Measurements from ENCODE around the gene RNF133.

The RNF133 gene

GRCh38 chr7:122675011-122675410 is 23.9 kb downstream of the RNF133 start:
- no peak overlapping the region for H3K4me3 ChIP-seq (ENCODE audit: low read depth, low read length, poor library complexity, severe bottlenecking)
- no peaks in the 10 kb centered on the region for H3K4me1 ChIP-seq (ENCODE audit: insufficient read depth, low read length, severe bottlenecking)
- no peak overlapping the region for H3K4me2 ChIP-seq (ENCODE audit: low read length)
- H3K9me2 ChIP-seq (ENCODE audit: low read depth, low read length): no peaks in the 10 kb centered on the region
- no peaks in the 10 kb centered on the region for H4K20me1 ChIP-seq (ENCODE audit: insufficient read depth, low read length)
- TF ChIP-seq EZH2 (IDR thresholded peaks at IDR 0.05; ENCODE audit: borderline replicate concordance, low read length): no peak
- no peak for TF ChIP-seq CTCF (IDR thresholded peaks at IDR 0.05; ENCODE audit: low read length)
- H3F3A ChIP-seq (ENCODE audit: insufficient read depth, low read length): no peaks in the 10 kb centered on the region
- H3K27ac ChIP-seq (ENCODE audit: low read depth, low read length, poor library complexity, severe bottlenecking): no peak overlapping the region
- no peaks in the 10 kb centered on the region for H3K79me2 ChIP-seq (ENCODE audit: insufficient read depth, low read length)
- H3K9ac ChIP-seq (ENCODE audit: low read length): no peak overlapping the region
- no peaks in the 10 kb centered on the region for H3K9me3 ChIP-seq (ENCODE audit: low read length)
- H3K36me3 ChIP-seq (ENCODE audit: insufficient read depth, low read length): no peaks in the 10 kb centered on the region
- no peaks in the 10 kb centered on the region for H3K27me3 ChIP-seq (ENCODE audit: insufficient read depth, low read length)
- no peak overlapping the region for H2AFZ ChIP-seq (ENCODE audit: low read length)

- Histone ChIP-seq H3F3A (ENCODE audit: insufficient read depth, low read length) (no peaks in the 10 kb centered on the region), H3K4me1 (ENCODE audit: insufficient read depth, low read length, severe bottlenecking) (no peaks in the 10 kb centered on the region), H3K36me3 (ENCODE audit: insufficient read depth, low read length) (no peaks in the 10 kb centered on the region), H2AFZ (ENCODE audit: low read length) (no peak overlapping the region), H4K20me1 (ENCODE audit: insufficient read depth, low read length) (no peaks in the 10 kb centered on the region), H3K9me3 (ENCODE audit: low read length) (no peaks in the 10 kb centered on the region), H3K27ac (ENCODE audit: low read depth, low read length, poor library complexity, severe bottlenecking) (no peak overlapping the region), H3K79me2 (ENCODE audit: insufficient read depth, low read length) (no peaks in the 10 kb centered on the region), H3K4me3 (ENCODE audit: low read depth, low read length, poor library complexity, severe bottlenecking) (no peak overlapping the region), H3K9ac (ENCODE audit: low read length) (no peak overlapping the region), H3K27me3 (ENCODE audit: insufficient read depth, low read length) (no peaks in the 10 kb centered on the region), H3K9me2 (ENCODE audit: low read depth, low read length) (no peaks in the 10 kb centered on the region), H3K4me2 (ENCODE audit: low read length) (no peak overlapping the region)
- TF ChIP-seq EZH2 (IDR thresholded peaks at IDR 0.05; ENCODE audit: borderline replicate concordance, low read length) (no peak), CTCF (IDR thresholded peaks at IDR 0.05; ENCODE audit: low read length) (no peak)
Measured at GRCh38 chr7:122674502-122674901, 24.4 kb downstream of the RNF133 start.

DNA sequence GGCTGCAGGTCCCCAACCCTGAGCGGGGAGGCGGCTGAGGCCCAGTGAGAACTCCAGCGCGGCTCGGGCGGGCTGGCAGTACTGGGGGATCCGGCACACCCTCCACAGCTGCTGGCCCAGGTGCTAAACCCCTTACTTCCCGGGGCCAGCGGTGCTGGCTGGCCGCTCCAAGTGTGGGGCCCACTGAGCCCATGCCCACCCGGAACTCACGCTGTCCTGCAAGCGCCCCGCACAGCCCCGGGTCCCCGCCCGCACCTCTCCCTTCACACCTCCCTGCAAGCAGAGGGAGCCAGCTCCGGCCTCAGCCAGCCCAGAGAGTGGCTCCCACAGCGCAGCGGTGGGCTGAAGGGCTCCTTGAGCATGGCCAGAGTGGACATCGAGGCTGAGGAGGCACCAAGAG is 25.0 kb downstream of the RNF133 start:
- no peaks in the 10 kb centered on the region for H3K9me2 ChIP-seq (ENCODE audit: low read depth, low read length)
- H3K4me3 ChIP-seq (ENCODE audit: low read depth, low read length, poor library complexity, severe bottlenecking): no peak overlapping the region
- no peak overlapping the region for H3K4me2 ChIP-seq (ENCODE audit: low read length)
- TF ChIP-seq CTCF (IDR thresholded peaks at IDR 0.05; ENCODE audit: low read length) (no peak), EZH2 (IDR thresholded peaks at IDR 0.05; ENCODE audit: borderline replicate concordance, low read length) (no peak)
- H3K27ac ChIP-seq (ENCODE audit: low read depth, low read length, poor library complexity, severe bottlenecking): no peak overlapping the region
- H4K20me1 ChIP-seq (ENCODE audit: insufficient read depth, low read length): no peaks in the 10 kb centered on the region
- H3K4me1 ChIP-seq (ENCODE audit: insufficient read depth, low read length, severe bottlenecking): no peaks in the 10 kb centered on the region
- H3K36me3 ChIP-seq (ENCODE audit: insufficient read depth, low read length): no peaks in the 10 kb centered on the region
- H3K27me3 ChIP-seq (ENCODE audit: insufficient read depth, low read length): no peaks in the 10 kb centered on the region
- H3K79me2 ChIP-seq (ENCODE audit: insufficient read depth, low read length): no peaks in the 10 kb centered on the region
- no peaks in the 10 kb centered on the region for H3K9me3 ChIP-seq (ENCODE audit: low read length)
- no peaks in the 10 kb centered on the region for H3F3A ChIP-seq (ENCODE audit: insufficient read depth, low read length)
- no peak overlapping the region for H3K9ac ChIP-seq (ENCODE audit: low read length)
- H2AFZ ChIP-seq (ENCODE audit: low read length): no peak overlapping the region
